IPS DF 6.9 (cell line): Measurements from ENCODE around the gene ZNF74.

Experiments used
- DNase-seq: peaks from one replicate; pipeline ENCODE4 v3.0.0-alpha.2; 2013; ENCODE audit warnings: low read depth, low spot score
- H3K27ac ChIP-seq: one replicate; pipeline ENCODE4 v1.5.1; 2013; ENCODE audit warnings: low read length, control low read depth
- H3K27me3 ChIP-seq: 2 replicates; pipeline ENCODE4 v1.6.1; 2013; ENCODE audit warnings: mild to moderate bottlenecking, low read length; ENCODE audit not compliant: control insufficient read depth, insufficient read depth
- H3K36me3 ChIP-seq: 2 replicates; pipeline ENCODE4 v1.6.1; 2013; ENCODE audit warnings: low read length; ENCODE audit not compliant: control insufficient read depth, insufficient read depth
- H3K4me1 ChIP-seq: 2 replicates; pipeline ENCODE4 v1.6.1; 2013; ENCODE audit warnings: low read length; ENCODE audit not compliant: control insufficient read depth, insufficient read depth
- H3K4me3 ChIP-seq: 2 replicates; pipeline ENCODE4 v1.5.1; 2013; ENCODE audit warnings: mild to moderate bottlenecking, low read length
- H3K9me3 ChIP-seq: 2 replicates; pipeline ENCODE4 v1.6.1; 2013; ENCODE audit warnings: low read length, inconsistent platforms; ENCODE audit not compliant: control insufficient read depth, insufficient read depth
- WGBS: extraction: QIAGEN DNeasy Blood & Tissue Kit; methylation state at CpG from one replicate; pipeline ENCODE4 v1.1.7; 2013; ENCODE audit warnings: mixed read lengths, missing lambda C conversion rate; ENCODE audit not compliant: insufficient read length, insufficient coverage; 5-methylcytosine and 5-hydroxymethylcytosine counted together

ZNF74 gene

DNA sequence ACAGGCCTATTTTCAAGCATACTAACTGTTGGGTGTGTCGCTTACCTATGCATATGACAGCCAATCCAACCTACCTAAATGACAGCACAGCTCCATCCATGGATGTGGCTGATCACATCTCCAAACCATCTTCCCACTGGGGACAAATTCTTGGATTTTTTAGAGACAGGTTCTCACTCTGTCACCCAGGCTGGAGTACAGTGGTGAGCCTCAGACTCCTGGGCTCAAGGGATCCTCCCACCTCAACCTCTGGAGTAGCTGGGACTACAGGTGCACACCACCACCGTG is 25.7 kb downstream of the ZNF74 start:
- Histone ChIP-seq H3K4me3 (no peak overlapping the region), H3K4me1 (no peaks in the 10 kb centered on the region), H3K27me3 (no peaks in the 10 kb centered on the region), H3K27ac (no peak overlapping the region), H3K36me3 (no peaks in the 10 kb centered on the region), H3K9me3 (no peaks in the 10 kb centered on the region)
- no CpG with 5 or more reads among the region's 2 CpGs for WGBS
- DNase-seq = no peak

GRCh38 chr22:20420157-20420842 is 26.3 kb downstream of the ZNF74 start:
- Histone ChIP-seq H3K36me3 (no peaks in the 10 kb centered on the region; the same call in 1 of the 2 replicates), H3K27me3 (no peaks in the 10 kb centered on the region), H3K4me3 (no peak overlapping the region), H3K4me1 (no peaks in the 10 kb centered on the region), H3K27ac (no peak overlapping the region), H3K9me3 (no peaks in the 10 kb centered on the region)
- no CpG with 5 or more reads among the region's 11 CpGs for WGBS
- DNase-seq = no peak

DNA sequence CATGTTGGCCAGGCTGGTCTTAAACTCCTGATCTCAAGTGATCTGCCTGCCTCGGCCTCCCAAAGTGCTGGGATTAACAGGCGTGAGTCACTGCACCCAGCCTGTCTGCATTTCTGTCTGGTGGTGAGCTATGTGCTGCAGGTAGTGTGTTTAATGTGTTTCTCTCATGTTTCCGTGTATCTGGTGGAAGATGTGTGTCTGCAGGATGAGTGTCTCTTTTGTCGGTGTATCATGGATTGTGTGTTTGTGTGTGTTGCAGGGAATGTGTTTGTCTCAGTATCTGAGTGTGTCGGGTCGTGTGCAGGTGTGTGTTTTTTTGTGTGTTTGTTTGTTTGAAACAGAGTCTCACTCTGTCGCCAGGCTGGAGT is 27.5 kb downstream of the ZNF74 start:
- H3K9me3 ChIP-seq = no peaks in the 10 kb centered on the region
- no peaks in the 10 kb centered on the region; the same call in 1 of the 2 replicates for H3K36me3 ChIP-seq
- WGBS = no CpG with 5 or more reads among the region's 7 CpGs
- H3K27ac ChIP-seq = no peak overlapping the region
- DNase-seq = no peak
- H3K4me3 ChIP-seq = no peak overlapping the region
- H3K4me1 ChIP-seq = no peaks in the 10 kb centered on the region
- H3K27me3 ChIP-seq = no peaks in the 10 kb centered on the region; the same call in 1 of the 2 replicates

- Histone ChIP-seq H3K4me3 (no peak overlapping the region), H3K27me3 (no peaks in the 10 kb centered on the region; the same call in 1 of the 2 replicates), H3K27ac (no peak overlapping the region), H3K4me1 (no peaks in the 10 kb centered on the region), H3K9me3 (no peaks in the 10 kb centered on the region), H3K36me3 (no peaks in the 10 kb centered on the region; the same call in 1 of the 2 replicates)
- WGBS = 100% methylated on average over 2 of the region's 21 CpGs
- no peak for DNase-seq
Measured at GRCh38 chr22:20422271-20423007, 28.5 kb downstream of the ZNF74 start.

- Histone ChIP-seq H3K4me3 (no peak overlapping the region), H3K36me3 (no peaks in the 10 kb centered on the region; the same call in 1 of the 2 replicates), H3K4me1 (no peaks in the 10 kb centered on the region), H3K27me3 (no peaks in the 10 kb centered on the region; the same call in 1 of the 2 replicates), H3K9me3 (no peaks in the 10 kb centered on the region), H3K27ac (no peak overlapping the region)
- WGBS = no CpG with 5 or more reads among the region's 20 CpGs
- no peak for DNase-seq
Measured at GRCh38 chr22:20423008-20423905, 29.3 kb downstream of the ZNF74 start.

DNA sequence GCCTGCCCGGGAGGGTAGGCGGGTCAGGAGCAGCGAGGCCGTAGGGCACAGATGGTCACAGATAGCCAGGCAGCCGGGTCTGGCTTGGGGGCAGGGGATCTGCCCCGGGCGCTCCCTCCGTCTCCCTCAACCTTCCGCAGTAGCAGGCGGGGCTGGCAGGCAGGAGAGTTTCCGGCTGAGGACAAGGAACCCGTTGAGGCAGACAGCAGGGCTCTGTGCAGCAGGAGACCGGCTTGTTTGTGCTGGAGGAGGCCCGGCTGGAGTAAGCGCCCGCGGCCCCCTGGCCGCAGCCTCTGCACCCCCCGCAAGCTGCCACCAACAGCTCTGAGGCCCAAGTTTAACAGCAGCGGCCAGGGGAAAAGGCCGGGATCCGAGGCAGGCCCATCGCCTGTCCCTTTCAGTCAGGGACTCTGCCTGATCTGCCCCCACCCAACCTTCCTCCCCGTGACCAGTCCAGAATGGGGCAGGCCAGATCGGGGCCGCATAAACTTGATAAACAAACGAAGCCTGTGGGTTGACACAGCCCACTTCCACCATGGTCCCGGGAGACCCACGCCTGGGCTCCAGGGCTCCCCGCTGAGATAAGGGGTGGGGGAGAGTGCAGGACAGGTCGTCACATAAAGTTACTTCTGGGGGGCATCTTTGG is 30.1 kb downstream of the ZNF74 start:
- H3K9me3 ChIP-seq = no peaks in the 10 kb centered on the region
- no peak for DNase-seq
- H3K4me3 ChIP-seq = no peak overlapping the region
- H3K27me3 ChIP-seq = no peaks in the 10 kb centered on the region; the same call in 1 of the 2 replicates
- no CpG with 5 or more reads among the region's 31 CpGs for WGBS
- H3K27ac ChIP-seq = no peak overlapping the region
- H3K4me1 ChIP-seq = peaks cover 3% of the 10 kb centered on the region; the same call in 1 of the 2 replicates
- H3K36me3 ChIP-seq = no peaks in the 10 kb centered on the region; the same call in 1 of the 2 replicates

DNA sequence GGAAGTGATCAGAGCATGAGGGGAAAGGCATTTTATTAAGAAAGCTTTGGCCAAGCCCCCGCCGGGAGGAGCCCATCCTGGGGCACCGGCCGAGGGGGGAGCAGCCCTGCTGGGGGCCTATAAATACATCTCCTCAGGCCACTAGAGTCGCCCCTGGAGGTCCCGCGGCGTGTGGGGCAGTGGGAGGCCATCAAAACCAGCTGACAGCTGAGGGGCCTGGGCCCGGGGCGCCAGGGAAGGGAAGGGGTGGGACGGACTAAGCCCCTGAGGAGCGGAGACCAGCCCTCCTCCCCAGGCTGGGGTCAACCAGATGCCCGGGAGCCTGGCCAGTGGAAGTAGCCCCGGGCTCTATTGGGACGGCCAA is 30.6 kb downstream of the ZNF74 start:
- Histone ChIP-seq H3K27ac (no peak overlapping the region), H3K4me3 (no peak overlapping the region), H3K36me3 (no peaks in the 10 kb centered on the region; the same call in 1 of the 2 replicates)

DNA sequence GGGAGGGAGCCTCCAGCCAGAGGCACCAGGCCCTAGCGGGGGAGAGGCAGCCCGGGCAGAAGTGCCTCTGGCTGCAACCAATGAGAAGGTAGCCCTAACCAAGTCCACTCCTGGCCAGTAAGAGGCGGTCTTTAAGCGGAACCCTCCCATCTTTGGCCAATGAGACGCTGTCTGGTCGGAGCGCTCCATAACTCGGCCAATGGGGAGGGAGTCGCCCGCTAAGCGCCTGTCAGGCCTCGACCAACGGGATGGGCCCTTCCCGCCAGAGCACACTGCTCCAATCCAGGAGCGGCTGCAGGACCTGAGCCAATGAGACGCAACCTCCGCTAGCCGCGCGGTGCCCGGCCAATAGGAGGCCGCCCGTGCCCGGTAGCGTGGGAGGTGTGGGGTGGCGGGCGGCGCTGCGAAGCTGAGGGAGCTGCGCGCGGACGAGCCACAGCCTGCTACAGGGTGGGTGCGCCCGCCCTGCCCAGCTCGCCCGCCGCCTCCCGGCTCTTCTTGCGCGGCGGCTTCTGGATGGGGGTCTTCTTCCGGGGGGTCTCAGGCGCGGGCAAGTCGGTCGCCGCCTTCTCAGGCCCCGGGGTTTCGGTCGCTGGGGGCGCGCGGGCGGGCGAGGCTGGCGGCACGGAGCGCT is 31.1 kb downstream of the ZNF74 start:
- no CpG with 5 or more reads among the region's 59 CpGs for WGBS
- DNase-seq = no peak
- Histone ChIP-seq H3K36me3 (no peaks in the 10 kb centered on the region; the same call in 1 of the 2 replicates), H3K27me3 (peaks cover under 1% of the 10 kb centered on the region; the same call in 1 of the 2 replicates), H3K9me3 (no peaks in the 10 kb centered on the region), H3K4me1 (peaks cover 6% of the 10 kb centered on the region), H3K4me3 (peak overlapping the region; percentile 13; the same call in 1 of the 2 replicates), H3K27ac (no peak overlapping the region)

More for the DNA sequence above, 30.6 kb downstream of the ZNF74 start:
- Histone ChIP-seq H3K27me3 (no peaks in the 10 kb centered on the region; the same call in 1 of the 2 replicates), H3K4me1 (peaks cover 6% of the 10 kb centered on the region), H3K9me3 (no peaks in the 10 kb centered on the region)
- WGBS = no CpG with 5 or more reads among the region's 15 CpGs
- DNase-seq = no peak

GRCh38 chr22:20425566-20426258 is 31.8 kb downstream of the ZNF74 start:
- H3K27me3 ChIP-seq = peaks cover 2% of the 10 kb centered on the region; the same call in 1 of the 2 replicates
- no peak overlapping the region for H3K27ac ChIP-seq
- no peaks in the 10 kb centered on the region for H3K9me3 ChIP-seq
- WGBS = no CpG with 5 or more reads among the region's 96 CpGs
- DNase-seq = no peak
- peaks cover 10% of the 10 kb centered on the region for H3K4me1 ChIP-seq
- H3K4me3 ChIP-seq = peak overlapping the region; percentile 13; the same call in 1 of the 2 replicates
- H3K36me3 ChIP-seq = no peaks in the 10 kb centered on the region; the same call in 1 of the 2 replicates
